Stimulated activated CD4-positive, alpha-beta T cell treated with anti-CD3 and anti-CD28 coated beads, Interleukin-1b, Interleukin-23, amount 100 ng/mL, for 24 hours (primary cell): Measurements from ENCODE around the gene ZRANB1.

Experiments used
- DNase-seq, 4 experiments: peaks; one replicate each; pipeline ENCODE4 v3.0.0-alpha.2; 2020; ENCODE audit warnings: low read depth in 4 of 4, low spot score in 1 of 4

Gene ZRANB1

GRCh38 chr10:125033146-125033924 lies 91.4 kb downstream of the ZRANB1 start:
- no peak for DNase-seq

GRCh38 chr10:125034675-125035074 lies 92.8 kb downstream of the ZRANB1 start:
- no peak for DNase-seq

GRCh38 chr10:125035136-125035535 lies 93.2 kb downstream of the ZRANB1 start:
- DNase-seq = no peak

GRCh38 chr10:125035588-125036295 lies 93.8 kb downstream of the ZRANB1 start:
- no peak for DNase-seq

GRCh38 chr10:125037145-125037877 lies 95.4 kb downstream of the ZRANB1 start:
- DNase-seq = no peak
